Parathyroid adenoma (tissue), 2 donors: ENCODE results near the gene NIT1.

Source experiments
- H2AFZ ChIP-seq: fragments of 300-600 bp; sonication (generic); one replicate; pipeline ENCODE4 v1.7.0; 2017; ENCODE audit warnings: antibody characterized with exemption, mild to moderate bottlenecking
- H3K27ac ChIP-seq: fragments of 300-600 bp; sonication (generic); one replicate; pipeline ENCODE4 v1.7.0; 2017
- H3K27me3 ChIP-seq: fragments of 300-600 bp; sonication (generic); one replicate; pipeline ENCODE4 v1.7.0; 2017; ENCODE audit warnings: low read length; ENCODE audit not compliant: control insufficient read depth, insufficient read depth
- H3K36me3 ChIP-seq: fragments of 300-600 bp; sonication (generic); one replicate; pipeline ENCODE4 v1.7.0; 2017; ENCODE audit warnings: low read length; ENCODE audit not compliant: control insufficient read depth, insufficient read depth
- H3K4me1 ChIP-seq: fragments of 300-600 bp; sonication (generic); one replicate; pipeline ENCODE4 v1.7.0; 2017; ENCODE audit warnings: control low read depth
- H3K4me2 ChIP-seq: fragments of 300-600 bp; sonication (generic); one replicate; pipeline ENCODE4 v1.7.0; 2017; ENCODE audit warnings: low read length
- H3K4me3 ChIP-seq: fragments of 300-600 bp; sonication (generic); one replicate; pipeline ENCODE4 v1.7.0; 2017; ENCODE audit warnings: low read depth, low read length
- H3K79me2 ChIP-seq: fragments of 300-600 bp; sonication (generic); one replicate; pipeline ENCODE4 v1.7.0; 2017; ENCODE audit warnings: control low read depth
- H3K9ac ChIP-seq: fragments of 300-600 bp; sonication (generic); one replicate; pipeline ENCODE4 v1.7.0; 2017; ENCODE audit warnings: mild to moderate bottlenecking
- H3K9me3 ChIP-seq: fragments of 300-600 bp; sonication (generic); one replicate; pipeline ENCODE4 v1.7.0; 2017; ENCODE audit warnings: low read length; ENCODE audit not compliant: control insufficient read depth
- CTCF ChIP-seq: fragments of 300-600 bp; sonication (generic); IDR thresholded peaks from one replicate; pipeline ENCODE4 v1.7.0; 2017; ENCODE audit warnings: antibody characterized with exemption, mild to moderate bottlenecking
- donor health status: primary hyperparathyroidism.

Gene NIT1

DNA sequence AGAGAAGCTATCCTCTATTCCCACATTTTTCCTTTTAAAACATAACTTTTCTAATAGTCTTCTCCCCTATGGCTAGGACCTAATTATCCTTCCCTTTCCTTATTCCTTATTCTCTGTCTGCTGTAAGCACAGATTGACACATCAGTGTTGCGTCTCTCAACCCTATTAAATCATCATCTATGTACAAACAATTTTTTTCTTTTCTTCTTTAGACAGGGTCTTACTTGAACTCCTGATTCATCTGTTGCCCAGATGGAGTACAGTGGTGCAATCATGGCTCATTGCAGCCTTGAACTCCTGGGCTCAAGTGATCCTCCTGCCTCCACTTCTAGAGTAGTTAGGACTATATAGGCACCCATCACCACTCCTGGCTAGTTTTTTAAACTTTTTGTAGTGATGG lies 11.5 kb upstream of the NIT1 start:
- TF ChIP-seq CTCF: no peak
- Histone ChIP-seq H3K79me2 (peaks cover 7% of the 10 kb centered on the region), H3K4me2 (no peak overlapping the region)

GRCh38 chr1:161111117-161111516 lies 6.8 kb upstream of the NIT1 start:
- TF ChIP-seq CTCF: no peak
- H3K9ac ChIP-seq: no peak overlapping the region
- H3K4me1 ChIP-seq: no peaks in the 10 kb centered on the region
- H3K36me3 ChIP-seq: no peaks in the 10 kb centered on the region
- no peaks in the 10 kb centered on the region for H3K27me3 ChIP-seq
- peaks cover 19% of the 10 kb centered on the region for H3K79me2 ChIP-seq
- no peaks in the 10 kb centered on the region for H3K9me3 ChIP-seq
- H3K4me2 ChIP-seq: no peak overlapping the region
- no peak overlapping the region for H2AFZ ChIP-seq
- no peak overlapping the region for H3K4me3 ChIP-seq
- H3K27ac ChIP-seq: no peak overlapping the region

More for the DNA sequence above, 11.5 kb upstream of the NIT1 start:
- Histone ChIP-seq H3K27ac (no peak overlapping the region), H3K4me3 (no peak overlapping the region), H3K9me3 (no peaks in the 10 kb centered on the region), H3K27me3 (no peaks in the 10 kb centered on the region), H3K9ac (no peak overlapping the region), H3K4me1 (no peaks in the 10 kb centered on the region), H2AFZ (no peak overlapping the region), H3K36me3 (no peaks in the 10 kb centered on the region)

GRCh38 chr1:161111527-161111926 lies 6.4 kb upstream of the NIT1 start:
- no peak overlapping the region for H3K9ac ChIP-seq
- no peak for TF ChIP-seq CTCF
- no peaks in the 10 kb centered on the region for H3K27me3 ChIP-seq
- no peak overlapping the region for H2AFZ ChIP-seq
- H3K27ac ChIP-seq: no peak overlapping the region
- H3K79me2 ChIP-seq: peaks cover 19% of the 10 kb centered on the region
- no peaks in the 10 kb centered on the region for H3K9me3 ChIP-seq
- no peaks in the 10 kb centered on the region for H3K36me3 ChIP-seq
- H3K4me2 ChIP-seq: no peak overlapping the region
- H3K4me3 ChIP-seq: no peak overlapping the region
- H3K4me1 ChIP-seq: no peaks in the 10 kb centered on the region

GRCh38 chr1:161113915-161114314 lies 4.0 kb upstream of the NIT1 start:
- no peak for TF ChIP-seq CTCF
- H3K27ac ChIP-seq: no peak overlapping the region
- H3K9me3 ChIP-seq: no peaks in the 10 kb centered on the region
- H3K36me3 ChIP-seq: no peaks in the 10 kb centered on the region
- no peak overlapping the region for H3K4me2 ChIP-seq
- H3K27me3 ChIP-seq: no peaks in the 10 kb centered on the region
- H3K4me3 ChIP-seq: no peak overlapping the region
- H3K9ac ChIP-seq: no peak overlapping the region
- peaks cover 2% of the 10 kb centered on the region for H3K4me1 ChIP-seq
- H2AFZ ChIP-seq: no peak overlapping the region
- H3K79me2 ChIP-seq: peaks cover 31% of the 10 kb centered on the region

- H3K27me3 ChIP-seq: no peaks in the 10 kb centered on the region
- no peak overlapping the region for H2AFZ ChIP-seq
- H3K27ac ChIP-seq: no peak overlapping the region
- H3K79me2 ChIP-seq: peaks cover 31% of the 10 kb centered on the region
- no peaks in the 10 kb centered on the region for H3K9me3 ChIP-seq
- no peak overlapping the region for H3K4me3 ChIP-seq
- no peak for TF ChIP-seq CTCF
- H3K36me3 ChIP-seq: no peaks in the 10 kb centered on the region
- peaks cover 8% of the 10 kb centered on the region for H3K4me1 ChIP-seq
- no peak overlapping the region for H3K9ac ChIP-seq
- no peak overlapping the region for H3K4me2 ChIP-seq
Measured at GRCh38 chr1:161114556-161114955, 3.3 kb upstream of the NIT1 start.
